ENCODE measurements around the gene COG1. TPM values are rescaled to one million over a fixed set of nuclear protein-coding genes. Genes with fewer than 3 reads are reported as not detected.

Gene COG1
- total RNA-seq, 1 experiment from 2014 or later = 41.2 TPM

- ChIA-PET POLR2A (interaction anchor here (0.9 kb wide), 1 partner anchor 23 kb away, joined by 4 read pairs; no protein-coding TSS in a partner anchor), CTCF (no interaction called here)
- no TSS peak for BruUV-seq (replicated peaks)
- H3K9me3 ChIP-seq (ENCODE audit: control insufficient read depth, insufficient read depth, low read depth, low read length) = no peaks in the 10 kb centered on the region
- no peaks in the 10 kb centered on the region for H3K4me1 ChIP-seq (ENCODE audit: control insufficient read depth, insufficient read depth, low read length)
- TF ChIP-seq POLR2AphosphoS5 (IDR thresholded peaks at IDR 0.05; ENCODE audit: low read depth, low read length) = no peak
- no peaks in the 10 kb centered on the region for H3K27me3 ChIP-seq (ENCODE audit: control insufficient read depth, insufficient read depth, low read length)
- in situ Hi-C loops (cut with HindIII; ENCODE audit: low pct_unique_long_range_greater_than_20kb, low sequenced_read_pairs) = no loop called here
- no peaks in the 10 kb centered on the region for H3K36me3 ChIP-seq (ENCODE audit: control insufficient read depth, insufficient read depth, low read length)
- H3K27ac ChIP-seq (ENCODE audit: low read length) = no peak overlapping the region
- ATAC-seq = no peak; the same call in 1 of the 2 replicates
- no peak for DNase-seq (ENCODE audit: low read depth, low spot score)
- intact Hi-C loops (cut with micrococcal nuclease; ENCODE audit: unreplicated experiment) = no loop called here
- no peak overlapping the region for H3K4me3 ChIP-seq (ENCODE audit: low read depth in 2 of 2, low read length in 2 of 2)
Observed at GRCh38 chr17:73179878-73180277, 13.0 kb upstream of the COG1 start.

- TF ChIP-seq POLR2AphosphoS5 (IDR thresholded peaks at IDR 0.05; ENCODE audit: low read depth, low read length) = no peak
- TF ChIP-seq SIN3A (IDR thresholded peaks at IDR 0.05; ENCODE audit: borderline replicate concordance, insufficient read depth, low read depth, low read length) = no peak
- TF ChIP-seq REST (IDR thresholded peaks at IDR 0.05; ENCODE audit: insufficient read depth in 1 of 2, low read depth in 2 of 2, low read length in 1 of 2) = no peak
- no peak for TF ChIP-seq TCF7L2 (IDR thresholded peaks at IDR 0.05; ENCODE audit: low read depth, low read length)
- no peak for TF ChIP-seq CTCF (IDR thresholded peaks at IDR 0.05)
- no peak overlapping the region for H3K27ac ChIP-seq (ENCODE audit: low read length)
- H3K4me3 ChIP-seq (ENCODE audit: low read depth in 2 of 2, low read length in 2 of 2) = no peak overlapping the region
- DNase-seq (ENCODE audit: low read depth, low spot score) (no peak), ATAC-seq (peak; percentile 40; the same call in 1 of the 2 replicates)
- ChIA-PET CTCF (interaction anchor here (1.2 kb wide), 1 partner anchor 458 kb away, joined by 3 read pairs; no protein-coding TSS in a partner anchor), POLR2A (no interaction called here)
- no peaks in the 10 kb centered on the region for H3K36me3 ChIP-seq (ENCODE audit: control insufficient read depth, insufficient read depth, low read length)
- no TSS peak for BruUV-seq (replicated peaks)
- intact Hi-C loops (cut with micrococcal nuclease; ENCODE audit: unreplicated experiment) (no loop called here), in situ Hi-C loops (cut with HindIII; ENCODE audit: low pct_unique_long_range_greater_than_20kb, low sequenced_read_pairs) (no loop called here)
- H3K9me3 ChIP-seq (ENCODE audit: control insufficient read depth, insufficient read depth, low read depth, low read length) = no peaks in the 10 kb centered on the region
- no peaks in the 10 kb centered on the region for H3K27me3 ChIP-seq (ENCODE audit: control insufficient read depth, insufficient read depth, low read length)
- no peaks in the 10 kb centered on the region for H3K4me1 ChIP-seq (ENCODE audit: control insufficient read depth, insufficient read depth, low read length)
Observed at GRCh38 chr17:73182616-73183310, 10.1 kb upstream of the COG1 start.

Data from Panc1 (cell line).